Endothelial cell of umbilical vein (primary cell): ENCODE data around the gene IPO11.

Experiments
- CTCF ChIP-seq, 2 donors: IDR thresholded peaks; 1 replicate in 1 of 2; 2 replicates in 1 of 2; pipeline ENCODE4 v1.5.1; 2011; ENCODE audit warnings: low read length in 2 of 2, mild to moderate bottlenecking in 2 of 2, moderate library complexity in 2 of 2, control low read depth in 1 of 2, inconsistent platforms in 1 of 2, low read depth in 1 of 2; ENCODE audit not compliant: insufficient read depth in 1 of 2; ENCODE audit errors: extremely low read depth in 1 of 2
- EZH2 ChIP-seq: IDR thresholded peaks from 2 replicates; pipeline ENCODE4 v1.6.1; 2012; ENCODE audit warnings: borderline replicate concordance, low read depth, mild to moderate bottlenecking, moderate library complexity, low read length, inconsistent platforms; ENCODE audit not compliant: severe bottlenecking
- JUN ChIP-seq: IDR thresholded peaks from 2 replicates; pipeline ENCODE4 v1.6.1; 2011; ENCODE audit warnings: borderline replicate concordance, low read depth; ENCODE audit not compliant: insufficient read length, insufficient read depth
- MAX ChIP-seq: IDR thresholded peaks from 2 replicates; pipeline ENCODE4 v1.6.1; 2011; ENCODE audit not compliant: insufficient read depth, insufficient read length
- MYC ChIP-seq: IDR thresholded peaks from one replicate; pipeline ENCODE4 v1.6.1; 2011; ENCODE audit warnings: mild to moderate bottlenecking, low read depth, low read length
- POLR2A ChIP-seq: IDR thresholded peaks from 2 replicates; pipeline ENCODE4 v1.6.1; 2012; ENCODE audit warnings: low read depth, mild to moderate bottlenecking, control low read depth, low read length
- POLR2AphosphoS5 ChIP-seq: IDR thresholded peaks from 2 replicates; pipeline ENCODE4 v1.6.1; 2012; ENCODE audit warnings: low read depth, mild to moderate bottlenecking, control low read depth, low read length, moderate library complexity; ENCODE audit not compliant: insufficient read depth

GRCh38 chr5:62419609-62420008, 7.0 kb downstream of the IPO11 start:
- TF ChIP-seq POLR2A (no peak), CTCF (IDR thresholded peaks at IDR 0.05; ENCODE audit: extremely low read depth in 1 of 2, insufficient read depth in 1 of 2, low read depth in 1 of 2, low read length in 2 of 2) (no peak), POLR2AphosphoS5 (no peak), MAX (no peak), EZH2 (no peak), JUN (no peak), MYC (no peak)
